DOHH2 (cell line): ENCODE data around the gene PARD6B.

ENCODE experiments used
- H3F3A ChIP-seq: fragments of 200-600 bp; sonication (generic), shearing (Covaris generic); 2 replicates; pipeline ENCODE4 v1.6.0; 2016; ENCODE audit warnings: antibody characterized with exemption, mild to moderate bottlenecking; ENCODE audit not compliant: control insufficient read depth, insufficient read depth
- H3K27ac ChIP-seq: fragments of 200-600 bp; sonication (generic); 2 replicates; pipeline ENCODE4 v1.5.1; 2014; ENCODE audit warnings: low read depth, mild to moderate bottlenecking, low read length, moderate library complexity
- H3K27me3 ChIP-seq: fragments of 200-600 bp; sonication (generic); 2 replicates; pipeline ENCODE4 v1.6.1; 2014; ENCODE audit warnings: mild to moderate bottlenecking, low read length, mixed read lengths; ENCODE audit not compliant: control insufficient read depth
- H3K36me3 ChIP-seq: fragments of 200-600 bp; sonication (generic); 2 replicates; pipeline ENCODE4 v1.6.1; 2014; ENCODE audit warnings: mild to moderate bottlenecking, low read length, moderate library complexity, mixed read lengths; ENCODE audit not compliant: control insufficient read depth
- H3K4me1 ChIP-seq: fragments of 200-600 bp; sonication (generic); 2 replicates; pipeline ENCODE4 v1.6.1; 2014; ENCODE audit warnings: mild to moderate bottlenecking, low read length, mixed read lengths; ENCODE audit not compliant: control insufficient read depth
- H3K4me2 ChIP-seq: fragments of 200-600 bp; sonication (generic); 2 replicates; pipeline ENCODE4 v1.6.0; 2014; ENCODE audit warnings: mild to moderate bottlenecking, low read length, moderate library complexity
- H3K4me3 ChIP-seq: fragments of 200-600 bp; sonication (generic); 2 replicates; pipeline ENCODE4 v1.5.1; 2014; ENCODE audit warnings: mild to moderate bottlenecking, low read length, mixed read lengths
- H3K79me2 ChIP-seq: fragments of 200-600 bp; sonication (generic); 2 replicates; pipeline ENCODE4 v1.6.1; 2014; ENCODE audit warnings: mild to moderate bottlenecking, low read length, mixed read lengths; ENCODE audit not compliant: control insufficient read depth
- H3K9me2 ChIP-seq: fragments of 200-600 bp; sonication (generic); replicated peaks from 2 replicates; pipeline ENCODE4 v1.6.1; 2014; ENCODE audit warnings: mild to moderate bottlenecking, low read length, mixed read lengths; ENCODE audit not compliant: control insufficient read depth
- H3K9me3 ChIP-seq: fragments of 200-600 bp; sonication (generic); 2 replicates; pipeline ENCODE4 v1.6.1; 2014; ENCODE audit warnings: antibody characterized with exemption, low read length, mixed read lengths; ENCODE audit not compliant: control insufficient read depth, insufficient read depth
- H4K20me1 ChIP-seq: fragments of 200-600 bp; sonication (generic); 2 replicates; pipeline ENCODE4 v1.6.0; 2014; ENCODE audit warnings: low read depth, mild to moderate bottlenecking, antibody characterized with exemption, low read length, moderate library complexity; ENCODE audit not compliant: control insufficient read depth, insufficient read depth
- EZH2phosphoT487 ChIP-seq: fragments of 200-600 bp; sonication (generic); IDR thresholded peaks from 2 replicates; pipeline ENCODE4 v1.6.1; 2017; ENCODE audit warnings: borderline replicate concordance, mild to moderate bottlenecking, antibody characterized with exemption, low read length, moderate library complexity, mixed read lengths
- TF ChIP-seq, protein P1 (sequence below): fragments of 200-600 bp; sonication (generic); IDR thresholded peaks from one replicate; pipeline ENCODE4 v1.5.1; 2014; ENCODE audit warnings: antibody characterized with exemption, mild to moderate bottlenecking, low read depth, low read length; ENCODE audit not compliant: poor library complexity, severe bottlenecking

The PARD6B gene

DNA sequence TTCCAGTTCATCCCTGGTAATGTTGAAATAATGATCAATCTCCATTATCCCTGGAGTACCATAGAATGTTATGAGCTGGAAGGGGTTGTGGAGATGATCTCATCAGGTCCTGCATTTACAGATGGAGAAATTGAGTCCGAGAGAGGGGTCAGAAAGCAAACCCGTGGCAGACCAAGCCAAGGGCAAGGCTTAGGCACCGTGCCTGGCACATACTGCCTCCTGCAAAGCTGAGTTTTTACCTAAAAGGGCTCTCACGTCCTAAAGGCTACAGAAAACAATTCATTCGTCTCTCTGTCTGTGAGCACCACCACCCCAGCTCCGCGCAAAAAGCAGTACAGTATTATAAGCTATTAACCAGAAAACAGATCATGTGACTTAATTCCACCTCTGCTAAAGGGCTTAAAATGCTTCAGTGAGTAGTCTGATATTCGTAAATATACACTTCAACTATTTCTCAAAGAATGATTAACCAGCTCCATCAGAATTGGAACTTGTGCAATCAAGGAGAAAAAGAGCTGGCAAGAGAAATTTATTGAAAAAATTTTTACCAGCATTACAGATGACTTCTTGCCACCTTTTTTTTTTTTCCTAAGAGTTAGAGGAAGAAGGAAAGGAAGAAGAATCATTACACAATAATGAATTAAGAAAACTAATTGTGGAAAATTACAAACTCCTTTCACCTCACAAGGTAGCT lies 3.4 kb upstream of the PARD6B start:
- Histone ChIP-seq H3F3A (no peaks in the 10 kb centered on the region), H3K9me3 (no peaks in the 10 kb centered on the region), H3K4me2 (no peak overlapping the region), H3K36me3 (peaks cover 4% of the 10 kb centered on the region), H3K4me1 (peaks cover 17% of the 10 kb centered on the region), H3K27ac (no peak overlapping the region), H4K20me1 (no peaks in the 10 kb centered on the region), H3K9me2 (no peaks in the 10 kb centered on the region), H3K4me3 (no peak overlapping the region), H3K79me2 (peaks cover 19% of the 10 kb centered on the region), H3K27me3 (no peaks in the 10 kb centered on the region)
- TF ChIP-seq, protein P1, sequence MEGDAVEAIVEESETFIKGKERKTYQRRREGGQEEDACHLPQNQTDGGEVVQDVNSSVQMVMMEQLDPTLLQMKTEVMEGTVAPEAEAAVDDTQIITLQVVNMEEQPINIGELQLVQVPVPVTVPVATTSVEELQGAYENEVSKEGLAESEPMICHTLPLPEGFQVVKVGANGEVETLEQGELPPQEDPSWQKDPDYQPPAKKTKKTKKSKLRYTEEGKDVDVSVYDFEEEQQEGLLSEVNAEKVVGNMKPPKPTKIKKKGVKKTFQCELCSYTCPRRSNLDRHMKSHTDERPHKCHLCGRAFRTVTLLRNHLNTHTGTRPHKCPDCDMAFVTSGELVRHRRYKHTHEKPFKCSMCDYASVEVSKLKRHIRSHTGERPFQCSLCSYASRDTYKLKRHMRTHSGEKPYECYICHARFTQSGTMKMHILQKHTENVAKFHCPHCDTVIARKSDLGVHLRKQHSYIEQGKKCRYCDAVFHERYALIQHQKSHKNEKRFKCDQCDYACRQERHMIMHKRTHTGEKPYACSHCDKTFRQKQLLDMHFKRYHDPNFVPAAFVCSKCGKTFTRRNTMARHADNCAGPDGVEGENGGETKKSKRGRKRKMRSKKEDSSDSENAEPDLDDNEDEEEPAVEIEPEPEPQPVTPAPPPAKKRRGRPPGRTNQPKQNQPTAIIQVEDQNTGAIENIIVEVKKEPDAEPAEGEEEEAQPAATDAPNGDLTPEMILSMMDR, result no peak
- no peak for TF ChIP-seq EZH2phosphoT487

DNA sequence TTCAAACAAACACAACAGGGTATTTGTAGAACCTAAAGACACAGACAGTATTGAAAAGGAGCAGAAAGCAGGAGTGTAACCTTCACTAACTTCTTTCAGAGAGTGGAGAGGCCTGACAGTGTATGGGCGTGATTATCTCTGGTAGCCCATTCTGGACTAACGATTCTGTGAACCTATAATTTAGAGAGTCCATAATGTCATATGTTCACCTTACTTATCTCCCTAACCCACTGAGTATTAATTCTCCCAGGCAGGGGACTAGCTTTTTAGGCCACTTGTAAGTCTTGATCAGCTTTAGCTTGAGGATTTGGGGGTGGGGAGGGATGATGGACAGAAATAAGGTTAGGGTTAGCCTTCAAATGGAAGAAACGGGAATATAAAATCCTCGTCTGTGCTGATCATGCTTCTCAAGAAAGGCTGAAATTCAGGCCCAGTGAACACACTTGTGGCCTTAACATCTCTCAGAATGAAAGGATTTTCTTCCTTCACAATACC lies 2.8 kb upstream of the PARD6B start:
- TF ChIP-seq EZH2phosphoT487, result no peak
- TF ChIP-seq, protein P1, result no peak
- no peaks in the 10 kb centered on the region for H3K9me3 ChIP-seq
- H3F3A ChIP-seq, result no peaks in the 10 kb centered on the region; the same call in 1 of the 2 replicates
- H3K4me2 ChIP-seq, result no peak overlapping the region
- peaks cover 25% of the 10 kb centered on the region for H3K79me2 ChIP-seq
- no peaks in the 10 kb centered on the region for H3K27me3 ChIP-seq
- H3K9me2 ChIP-seq, result no peaks in the 10 kb centered on the region
- peaks cover 22% of the 10 kb centered on the region for H3K4me1 ChIP-seq
- no peak overlapping the region for H3K4me3 ChIP-seq
- no peaks in the 10 kb centered on the region for H4K20me1 ChIP-seq
- peaks cover 4% of the 10 kb centered on the region for H3K36me3 ChIP-seq
- no peak overlapping the region for H3K27ac ChIP-seq

DNA sequence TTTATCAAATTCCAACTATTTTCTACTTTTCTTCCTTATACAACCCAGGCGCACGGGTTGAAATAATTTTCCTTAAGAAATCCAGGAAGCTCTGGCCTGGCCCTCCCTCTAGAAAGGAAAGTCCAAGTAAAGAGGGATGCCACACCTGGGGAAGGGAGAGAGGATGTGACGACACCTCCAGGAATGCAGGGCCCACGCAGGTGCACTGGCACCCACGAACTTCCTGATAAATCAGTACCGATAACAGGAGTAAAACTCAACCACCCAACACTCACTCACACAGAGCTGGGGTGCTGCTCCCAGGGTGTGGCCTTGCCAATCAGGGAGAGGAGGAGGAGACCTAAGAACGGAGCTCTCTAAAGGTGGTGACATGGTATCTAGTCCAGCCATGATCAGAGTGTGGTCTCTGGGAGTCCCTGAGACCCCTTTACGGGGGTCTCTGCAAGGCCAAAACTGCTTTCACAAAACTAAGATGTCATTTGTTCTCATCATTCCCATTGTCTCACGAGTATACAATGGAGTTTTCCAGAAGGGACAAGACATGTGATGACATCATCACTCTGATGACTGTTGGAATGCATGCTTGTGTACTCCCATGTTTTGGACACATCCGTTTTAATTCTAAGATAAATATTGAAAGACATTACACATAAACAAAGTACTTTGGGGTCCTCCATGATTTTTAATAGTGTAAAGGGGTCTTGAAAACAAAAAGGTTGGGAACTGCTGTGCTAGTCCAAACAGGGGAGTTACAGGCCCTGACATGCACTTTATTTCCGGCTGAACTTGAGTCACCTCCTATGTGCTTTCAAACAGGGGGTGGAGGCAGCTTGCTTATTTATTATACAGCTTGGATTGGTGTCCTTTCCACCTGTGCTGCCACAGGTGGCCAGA lies 2.2 kb upstream of the PARD6B start:
- Histone ChIP-seq H3K4me3 (no peak overlapping the region), H3K4me2 (no peak overlapping the region), H3K79me2 (peaks cover 32% of the 10 kb centered on the region), H4K20me1 (no peaks in the 10 kb centered on the region), H3K9me2 (no peaks in the 10 kb centered on the region), H3K27ac (no peak overlapping the region), H3K9me3 (no peaks in the 10 kb centered on the region), H3K36me3 (peaks cover 4% of the 10 kb centered on the region), H3K27me3 (no peaks in the 10 kb centered on the region), H3F3A (no peaks in the 10 kb centered on the region; the same call in 1 of the 2 replicates), H3K4me1 (peaks cover 22% of the 10 kb centered on the region)
- TF ChIP-seq, protein P1, result no peak
- TF ChIP-seq EZH2phosphoT487, result no peak
